WTC11 (cell line): ENCODE results near the gene LGR4.

Source experiments
- CTCF ChIP-seq: fragments of 200-600 bp; IDR thresholded peaks from 2 replicates; pipeline ENCODE4 v1.8.0; 2022; ENCODE audit warnings: antibody characterized with exemption
- MAX ChIP-seq: sonication (generic); formaldehyde crosslinking; IDR thresholded peaks from 2 replicates; pipeline ENCODE4 v1.8.0; 2022; ENCODE audit warnings: mild to moderate bottlenecking, missing genetic modification reagents
- NFE2L1 ChIP-seq: sonication (generic); formaldehyde crosslinking; IDR thresholded peaks from 2 replicates; pipeline ENCODE4 v1.8.1; 2023; ENCODE audit warnings: missing genetic modification reagents
- RORB ChIP-seq: fragments of 250-450 bp; sonication (Bioruptor Pico); IDR thresholded peaks from 2 replicates; pipeline ENCODE4 v1.9.0; 2021; ENCODE audit warnings: mild to moderate bottlenecking

- TF ChIP-seq NFE2L1 (CRISPR knock-in tag) (no peak), RORB (CRISPR knock-in tag) (no peak), CTCF (no peak), MAX (CRISPR knock-in tag) (no peak)
Observed at GRCh38 chr11:27373392-27373791, 99.2 kb downstream of the LGR4 start.
